K562 (cell line): ENCODE data around the gene LLGL1. TPM values are rescaled to one million over a fixed set of nuclear protein-coding genes. Genes with fewer than 3 reads are reported as not detected.
A peak's percentile ranks its signal among the peaks of the same experiment; 100 is the strongest.

Experiments
- ATAC-seq: fragments of 200-7000 bp; cut with Tn5 transposase; 3 replicates; pipeline ENCODE4 v1.9.1; 2020; ENCODE audit warnings: moderate library complexity
- BruUV-seq: library from RNA; stranded (reverse); fragments of 400-500 nt; replicated peaks from 2 replicates; lab custom pipeline; 2021; lab: Mats Ljungman, UMichigan
- CTCF ChIA-PET: fragments of 300-600 bp; formaldehyde crosslinking; extraction: SDS; loops from one replicate; lab custom pipeline; 2021; ENCODE audit warnings: low intra/inter-chr PET ratio; lab: Yijun Ruan, JAX
- POLR2A ChIA-PET: fragments of 300-600, 350-650 bp; sonication (Branson Sonifier 250); formaldehyde crosslinking; extraction: SDS; loops from one replicate; lab custom pipeline; 2021; ENCODE audit warnings: antibody characterized with exemption, inconsistent platforms; lab: Yijun Ruan, JAX
- DNase-seq, 4 experiments: peaks; one replicate each; pipeline versions ENCODE4 v3.0.0 to v3.0.0-alpha.2; 2011 to 2018; ENCODE audit warnings: low spot score in 3 of 4, mixed read lengths in 3 of 4; ENCODE audit errors: extremely low read depth in 1 of 4
- FAIRE-seq: peaks from 2 replicates; lab custom pipeline; 2011; peaks lifted over from hg19 to GRCh38; lab: Jason Lieb, UNC
- H2AFZ ChIP-seq: 2 replicates; pipeline ENCODE4 v1.6.0; 2011; ENCODE audit warnings: low read depth, low read length, control low read depth, inconsistent platforms
- H3K27ac ChIP-seq: fragments of 200-600 bp; 3 replicates; pipeline ENCODE4 v1.8.0; 2011; ENCODE audit warnings: low read depth, mild to moderate bottlenecking, control low read depth, inconsistent platforms, low read length, moderate library complexity, mixed read lengths; ENCODE audit errors: extremely low read depth
- H3K27me3 ChIP-seq, 2 experiments: fragments of 300-600 bp in 1 of 2; 2 replicates in 1 of 2; 3 replicates in 1 of 2; pipeline versions ENCODE4 v1.6.0 to v1.8.0; 2011; ENCODE audit warnings: inconsistent platforms in 2 of 2, low read length in 2 of 2, mild to moderate bottlenecking in 1 of 2, mixed read lengths in 1 of 2, moderate library complexity in 1 of 2; ENCODE audit not compliant: control insufficient read depth in 2 of 2, insufficient read depth in 2 of 2
- H3K36me3 ChIP-seq: fragments of 300-600 bp; 3 replicates; pipeline ENCODE4 v1.8.0; 2011; ENCODE audit warnings: mild to moderate bottlenecking, low read length, inconsistent platforms; ENCODE audit not compliant: control insufficient read depth, insufficient read depth
- H3K4me1 ChIP-seq, 2 experiments: fragments of 200-600 bp in 1 of 2; replicated peaks in 1 of 2; 2 replicates in 1 of 2; 3 replicates in 1 of 2; pipeline versions ENCODE4 v1.5.1 to v1.8.0; 2011; ENCODE audit warnings: inconsistent platforms in 2 of 2, low read length in 2 of 2, mild to moderate bottlenecking in 1 of 2, mixed read lengths in 1 of 2, moderate library complexity in 1 of 2; ENCODE audit not compliant: control insufficient read depth in 2 of 2, insufficient read depth in 2 of 2
- H3K4me2 ChIP-seq: 2 replicates; pipeline ENCODE4 v1.6.1; 2011; ENCODE audit warnings: low read length, control low read depth, inconsistent platforms, mixed read lengths; ENCODE audit not compliant: insufficient read depth
- H3K4me3 ChIP-seq: fragments of 200-600 bp; sonication (generic), shearing (Covaris generic); 2 replicates; pipeline ENCODE4 v1.5.1; 2016; ENCODE audit warnings: control low read depth, inconsistent platforms
- H3K79me2 ChIP-seq: fragments of 200-600 bp; 3 replicates; pipeline ENCODE4 v1.8.0; 2011; ENCODE audit warnings: low read length, inconsistent platforms; ENCODE audit not compliant: control insufficient read depth, insufficient read depth
- H3K9ac ChIP-seq, 2 experiments: 2 replicates each; pipeline versions ENCODE4 v1.6.0 to v1.6.1; 2011; ENCODE audit warnings: low read depth in 2 of 2, low read length in 2 of 2, control low read depth in 1 of 2, inconsistent platforms in 1 of 2, mild to moderate bottlenecking in 1 of 2, mixed read lengths in 1 of 2; ENCODE audit not compliant: insufficient read depth in 1 of 2
- H3K9me1 ChIP-seq: one replicate; pipeline ENCODE4 v1.6.0; 2011; ENCODE audit warnings: inconsistent platforms, mild to moderate bottlenecking, low read length, moderate library complexity; ENCODE audit not compliant: control insufficient read depth, insufficient read depth
- H3K9me3 ChIP-seq: replicated peaks from 2 replicates; pipeline ENCODE4 v1.5.1; 2011; ENCODE audit warnings: low read depth, low read length, inconsistent platforms; ENCODE audit not compliant: control insufficient read depth, insufficient read depth
- H4K20me1 ChIP-seq: replicated peaks from 2 replicates; pipeline ENCODE4 v1.6.1; 2011; ENCODE audit warnings: low read length, inconsistent platforms, mixed read lengths; ENCODE audit not compliant: control insufficient read depth, insufficient read depth
- PCBP2 ChIP-seq: fragments of 200-400 bp; formaldehyde crosslinking; IDR thresholded peaks from 2 replicates; pipeline ENCODE4 v1.6.1; 2018; ENCODE audit warnings: low read length, low read depth, mild to moderate bottlenecking, moderate library complexity; ENCODE audit not compliant: poor library complexity, severe bottlenecking
- SETDB1 ChIP-seq: IDR thresholded peaks from one replicate; pipeline ENCODE4 v1.6.1; 2012; ENCODE audit warnings: low read length, control low read depth, inconsistent platforms
- SREBF1 ChIP-seq: fragments of 150-350 bp; IDR thresholded peaks from 2 replicates; pipeline ENCODE4 v1.6.1; 2014; ENCODE audit warnings: antibody characterized with exemption, low read depth, low read length, borderline replicate concordance
- ZNF431 ChIP-seq: sonication (generic); formaldehyde crosslinking; IDR thresholded peaks from 2 replicates; pipeline ENCODE4 v1.8.0; 2022; ENCODE audit warnings: mild to moderate bottlenecking, missing genetic modification reagents
- WGBS: fragments of 100-300 bp; shearing (Covaris generic); methylation state at CpG from one replicate; pipeline ENCODE4 v1.1.6; 2016; ENCODE audit warnings: low coverage, mixed read lengths; ENCODE audit not compliant: insufficient coverage; ENCODE audit errors: missing lambda C conversion rate; 5-methylcytosine and 5-hydroxymethylcytosine counted together
- in situ Hi-C: fragments of 300-500 bp; cut with MboI; formaldehyde crosslinking; loops from 4 replicates; pipeline ENCODE4 v1.15.0; 2018; ENCODE audit warnings: inconsistent platforms, mixed read lengths
- intact Hi-C: fragments of 100-400 bp; cut with micrococcal nuclease; formaldehyde crosslinking; loops from 2 replicates; pipeline ENCODE4 v1.14.2; 2022
- polyA plus RNA-seq, 8 experiments: library from polyadenylated mRNA; depleted of rRNA in 4 of 8; stranded (reverse) in 5 of 8; unstranded in 3 of 8; fragments of >200 nt; fragmentation: Nextera tagmentation in 2 of 8; fragmentation: Illumina TruSeq in 1 of 8; extraction: Ambion mirVana in 2 of 8; extraction: Trizol in 1 of 8; gene quantifications; 2 replicates each; pipeline versions ENCODE4 v1.2.1 to v1.2.3, GENCODE V29; 2011 to 2014; ENCODE audit warnings: inconsistent platforms in 1 of 8, missing spikeins in 1 of 8
- total RNA-seq, 7 experiments: library from RNA; depleted of rRNA in 6 of 7; stranded (reverse); fragments of >200 nt in 6 of 7; fragmentation: Illumina TruSeq in 2 of 7; extraction: Trizol in 2 of 7; gene quantifications; 2 replicates each; pipeline versions ENCODE4 v1.2.1 to v1.2.3, GENCODE V29; 2011 to 2021; ENCODE audit warnings: low replicate concordance in 1 of 7
- TF ChIP-seq, protein P1 (sequence below): sonication (generic); formaldehyde crosslinking; IDR thresholded peaks from 2 replicates; pipeline ENCODE4 v1.8.0; 2022; ENCODE audit warnings: mild to moderate bottlenecking, missing genetic modification reagents, borderline replicate concordance
- TF ChIP-seq, protein P2 (sequence below), 2 experiments: fragments of 450-650 bp in 1 of 2; sonication (generic) in 1 of 2; formaldehyde crosslinking in 1 of 2; IDR thresholded peaks in 1 of 2; conservative IDR thresholded peaks in 1 of 2; 2 replicates each; pipeline versions ENCODE4 v1.6.1 to v1.8.1; 2016 to 2023; ENCODE audit warnings: mild to moderate bottlenecking in 2 of 2, moderate library complexity in 2 of 2, inconsistent platforms in 1 of 2, missing genetic modification reagents in 1 of 2

The LLGL1 gene
- total and polyA plus RNA-seq, 9 of the 15 experiments (the other 6 are each of a cell fraction or from before 2014, with no cell fraction given), result 0.11 to 12.9 (median 5.3) TPM; not detected in 1

DNA sequence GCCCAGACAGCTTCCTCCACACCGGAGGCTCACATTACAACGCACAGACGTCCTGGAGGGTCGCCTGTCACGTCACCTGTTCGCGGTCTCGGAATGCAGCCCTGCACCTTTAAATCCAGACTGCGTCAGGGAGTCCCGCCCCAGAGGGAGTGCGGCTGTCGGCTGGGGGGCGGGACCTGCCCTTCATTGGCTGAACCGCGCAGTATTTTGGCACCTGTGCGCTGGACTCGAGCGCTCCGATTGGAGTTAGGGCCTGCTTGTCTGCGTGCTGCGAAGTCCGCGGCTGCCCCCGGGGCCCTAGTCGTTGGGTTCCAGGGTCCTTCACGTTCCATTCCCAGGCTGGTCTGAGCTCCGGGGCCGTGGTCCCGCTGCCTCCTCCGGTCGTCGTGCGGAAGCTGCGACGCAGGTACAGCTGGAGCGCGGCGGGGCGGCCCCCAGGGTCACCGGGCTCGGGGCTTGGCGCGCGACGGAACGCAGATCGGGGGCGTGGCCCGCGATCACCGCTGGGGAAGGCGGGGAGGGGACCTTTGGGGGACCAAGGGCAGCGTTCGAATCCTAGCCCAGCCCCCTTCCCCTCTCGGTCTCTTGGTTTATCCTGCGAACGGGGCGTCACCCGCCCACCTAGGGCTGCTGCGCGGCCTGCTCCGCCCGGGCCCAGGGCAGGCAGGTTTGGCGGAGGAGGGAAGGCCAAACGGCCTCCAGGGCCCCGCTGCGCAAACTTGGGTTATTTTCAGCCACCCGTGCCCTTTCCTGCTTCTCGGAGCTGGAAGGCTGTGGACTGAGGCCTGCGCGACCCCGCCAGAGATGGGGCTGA, 35.1 kb downstream of the LLGL1 start, which contains the start of gene MIEF2 (continued):
- TF ChIP-seq, protein P1, sequence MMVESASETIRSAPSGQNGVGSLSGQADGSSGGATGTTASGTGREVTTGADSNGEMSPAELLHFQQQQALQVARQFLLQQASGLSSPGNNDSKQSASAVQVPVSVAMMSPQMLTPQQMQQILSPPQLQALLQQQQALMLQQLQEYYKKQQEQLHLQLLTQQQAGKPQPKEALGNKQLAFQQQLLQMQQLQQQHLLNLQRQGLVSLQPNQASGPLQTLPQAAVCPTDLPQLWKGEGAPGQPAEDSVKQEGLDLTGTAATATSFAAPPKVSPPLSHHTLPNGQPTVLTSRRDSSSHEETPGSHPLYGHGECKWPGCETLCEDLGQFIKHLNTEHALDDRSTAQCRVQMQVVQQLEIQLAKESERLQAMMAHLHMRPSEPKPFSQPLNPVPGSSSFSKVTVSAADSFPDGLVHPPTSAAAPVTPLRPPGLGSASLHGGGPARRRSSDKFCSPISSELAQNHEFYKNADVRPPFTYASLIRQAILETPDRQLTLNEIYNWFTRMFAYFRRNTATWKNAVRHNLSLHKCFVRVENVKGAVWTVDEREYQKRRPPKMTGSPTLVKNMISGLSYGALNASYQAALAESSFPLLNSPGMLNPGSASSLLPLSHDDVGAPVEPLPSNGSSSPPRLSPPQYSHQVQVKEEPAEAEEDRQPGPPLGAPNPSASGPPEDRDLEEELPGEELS (CRISPR knock-in tag), result no peak
- no peak for TF ChIP-seq ZNF431 (CRISPR knock-in tag)

DNA sequence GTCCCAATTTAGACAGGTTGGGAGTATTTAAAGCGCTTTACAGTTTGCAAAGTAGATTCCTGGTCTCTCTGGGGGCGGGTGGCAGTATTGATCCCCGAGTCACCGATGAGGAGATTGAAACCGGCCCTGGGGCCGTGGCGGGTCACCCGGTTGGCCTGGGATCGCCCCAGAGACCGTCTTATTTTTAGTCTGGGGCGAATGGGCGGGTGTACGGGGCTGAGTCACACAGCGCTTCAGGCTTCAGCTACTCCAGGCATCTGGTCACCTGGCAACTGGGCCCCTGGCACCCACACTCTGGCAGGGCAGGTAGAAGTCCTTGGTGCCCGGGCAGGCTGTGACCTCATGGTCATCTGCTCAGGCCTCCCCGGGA, 35.7 kb downstream of the LLGL1 start:
- DNase-seq (peak; percentile 38 to 49 (median 44)), ATAC-seq (0 out of 3 replicates have a peak, but pooled peaks have one; percentile 2), FAIRE-seq (no peak)
- H3K4me1 ChIP-seq, result peaks cover 18 to 68% of the 10 kb centered on the region in 2 experiments; a peak in 4 of 5 replicates
- H3K9me1 ChIP-seq, result no peaks in the 10 kb centered on the region
- POLR2A ChIA-PET, result interaction anchor here (0.6 to 2.6 kb wide), 4 partner anchors 10 to 51 kb away, joined by 3 to 9 read pairs (median 4); no protein-coding TSS in a partner anchor
- peak overlapping the region; percentile 62 for H3K4me3 ChIP-seq
- in situ Hi-C loops (no loop called here), intact Hi-C loops (no loop called here)
- peak overlapping the region; percentile 66 for H3K27ac ChIP-seq
- BruUV-seq, result no TSS peak
- peak overlapping the region; percentile 91 for H3K4me2 ChIP-seq
- peaks cover 23% of the 10 kb centered on the region for H3K79me2 ChIP-seq
- CTCF ChIA-PET, result no interaction called here
- no peaks in the 10 kb centered on the region for H4K20me1 ChIP-seq
- peaks cover 12% of the 10 kb centered on the region; the same call in 2 of the 3 replicates for H3K36me3 ChIP-seq
- H2AFZ ChIP-seq, result peak overlapping the region; percentile 95
- H3K27me3 ChIP-seq, result no peaks in the 10 kb centered on the region
- H3K9me3 ChIP-seq, result no peaks in the 10 kb centered on the region
- peak overlapping the region; percentile 72 to 96 for H3K9ac ChIP-seq
- 5% methylated on average over 13 of the region's 16 CpGs for WGBS
- TF ChIP-seq SREBF1 (no peak), PCBP2 (no peak), SETDB1 (no peak)
- TF ChIP-seq, protein P2, sequence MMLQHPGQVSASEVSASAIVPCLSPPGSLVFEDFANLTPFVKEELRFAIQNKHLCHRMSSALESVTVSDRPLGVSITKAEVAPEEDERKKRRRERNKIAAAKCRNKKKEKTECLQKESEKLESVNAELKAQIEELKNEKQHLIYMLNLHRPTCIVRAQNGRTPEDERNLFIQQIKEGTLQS (IDR thresholded peaks at IDR 0.05), result 0 out of 2 replicates have a peak, but pooled peaks have one; percentile 13
- TF ChIP-seq, protein P2 (CRISPR knock-in tag; conservative IDR thresholded peaks at IDR 0.05), result no peak
